ENCODE measurements around the gene OR4C46. TPM values are rescaled to one million over a fixed set of nuclear protein-coding genes. Genes with fewer than 3 reads are reported as not detected.
"Not testable (repeated sequence)": the region's sequence is repeated elsewhere in the genome, so short reads cannot be mapped to it uniquely, and the experiment has no call there.

OR4C46 gene
- not detected for polyA plus RNA-seq
- long read RNA-seq, donor 1: 0 reads
- long read RNA-seq, donor 2: 0 reads
- long read RNA-seq, donor 3: 0 reads
- long read RNA-seq, donor 4: 0 reads
- long read RNA-seq, donor 5: 0 reads
- long read RNA-seq, donor 6: 0 reads
- long read RNA-seq, donor 7: 0 reads
- long read RNA-seq, donor 8: 0 reads
- long read RNA-seq, donor 9: 0 reads
- long read RNA-seq, donor 10: 0 reads

DNA sequence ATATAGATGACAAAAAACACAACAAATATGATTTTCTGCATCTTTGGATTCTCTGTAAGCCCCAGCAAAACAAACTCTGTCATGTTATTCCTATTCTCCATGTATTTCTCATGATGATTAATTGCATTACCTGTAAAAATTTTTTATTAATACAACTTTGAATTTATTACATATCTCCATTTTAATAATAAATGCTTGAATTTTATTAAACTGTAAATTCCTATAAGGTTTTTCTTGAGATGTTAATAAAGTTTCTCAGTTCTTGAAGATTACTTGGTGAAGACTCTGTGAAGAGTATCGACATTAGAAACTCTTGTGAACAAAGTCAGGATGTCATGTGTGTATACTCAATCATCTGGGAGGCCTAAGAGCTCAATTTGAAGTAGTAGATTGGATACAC, at the start of gene OR4C46:
TSS of gene OR4C46 (minus strand) at position 101 of the 400 bp plus-strand sequence. CDS start at position 101, 0 bp downstream.
- Histone ChIP-seq H3K27ac (ENCODE audit: low read depth in 1 of 3, low read length in 2 of 3) (no peak within 1 kb of the TSS), H3K36me3 (ENCODE audit: control insufficient read depth in 3 of 3, insufficient read depth in 2 of 3, low read depth in 1 of 3, low read length in 3 of 3) (no peaks in the 10 kb centered on the region), H3K4me1 (ENCODE audit: control insufficient read depth in 3 of 3, insufficient read depth in 2 of 3, low read depth in 1 of 3, low read length in 2 of 3) (no peaks in the 10 kb centered on the region), H3K4me3 (ENCODE audit: low read depth in 1 of 3, low read length in 3 of 3) (no peak within 1 kb of the TSS), H3K27me3 (ENCODE audit: control insufficient read depth in 3 of 3, insufficient read depth in 3 of 3, low read length in 3 of 3) (no peaks in the 10 kb centered on the region), H3K9me3 (ENCODE audit: control insufficient read depth in 2 of 2, insufficient read depth in 1 of 2, low read depth in 1 of 2, low read length in 1 of 2) (peaks cover 2 to 13% of the 10 kb centered on the region in 2 donors)
- DNase-seq (no peak), FAIRE-seq (no peak)
- 19 to 60% (median 36%) methylated on average over 1 of the region's 1 CpG for WGBS, 3 donors

DNA sequence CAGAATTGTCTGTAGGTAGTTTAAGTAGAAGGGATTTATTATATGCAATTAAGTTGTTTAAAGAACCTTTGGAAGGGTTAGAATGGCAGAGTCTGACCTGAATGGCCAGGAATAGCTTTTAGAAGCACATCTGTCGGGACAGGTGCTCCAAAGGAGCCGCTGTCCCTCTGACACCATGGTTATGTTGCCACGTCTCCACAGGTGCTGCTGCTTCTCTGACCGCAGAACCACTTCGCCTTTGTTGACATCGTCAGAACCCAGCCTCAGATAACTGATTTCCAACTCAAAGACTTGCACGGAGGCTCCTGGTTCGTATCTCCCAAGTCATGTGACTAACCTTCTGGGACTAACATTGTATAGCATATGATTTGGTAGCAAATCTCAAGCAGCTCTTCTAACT, 41.8 kb upstream of the OR4C46 start:
- DNase-seq; H3K36me3 ChIP-seq (ENCODE audit: control insufficient read depth in 3 of 3, insufficient read depth in 2 of 3, low read depth in 1 of 3, low read length in 3 of 3); H3K27ac ChIP-seq (ENCODE audit: low read depth in 1 of 3, low read length in 2 of 3); H3K27me3 ChIP-seq (ENCODE audit: control insufficient read depth in 3 of 3, insufficient read depth in 3 of 3, low read length in 3 of 3); FAIRE-seq; H3K4me3 ChIP-seq (ENCODE audit: low read depth in 1 of 3, low read length in 3 of 3); H3K4me1 ChIP-seq (ENCODE audit: control insufficient read depth in 3 of 3, insufficient read depth in 2 of 3, low read depth in 1 of 3, low read length in 2 of 3): not testable (repeated sequence)
- peaks cover 2 to 15% of the 10 kb centered on the region in 2 donors for H3K9me3 ChIP-seq (ENCODE audit: control insufficient read depth in 2 of 2, insufficient read depth in 1 of 2, low read depth in 1 of 2, low read length in 1 of 2)
- 64 to 70% (median 66%) methylated on average over 8 of the region's 8 CpGs for WGBS, 3 donors

DNA sequence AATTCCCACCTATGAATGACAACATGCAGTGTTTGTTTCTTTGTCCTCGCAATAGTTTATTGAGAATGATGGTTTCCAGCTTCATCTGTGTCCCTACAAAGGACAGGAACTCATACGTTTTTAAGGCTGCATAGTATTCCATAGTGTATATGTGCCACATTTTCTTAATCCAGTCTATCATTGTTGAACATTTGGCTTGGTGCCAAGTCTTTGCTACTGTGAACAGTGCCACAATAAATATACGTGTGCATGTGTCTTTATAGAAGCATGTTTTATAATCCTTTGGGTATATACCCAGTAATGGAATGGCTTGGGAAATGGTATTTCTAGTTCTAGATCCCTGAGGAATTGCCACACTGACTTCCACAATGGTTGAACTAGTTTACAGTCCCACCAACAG, 42.4 kb downstream of the OR4C46 start:
- not testable (repeated sequence) for H3K27me3 ChIP-seq (ENCODE audit: control insufficient read depth in 3 of 3, insufficient read depth in 3 of 3, low read length in 3 of 3); H3K36me3 ChIP-seq (ENCODE audit: control insufficient read depth in 3 of 3, insufficient read depth in 2 of 3, low read depth in 1 of 3, low read length in 3 of 3); H3K27ac ChIP-seq (ENCODE audit: low read depth in 1 of 3, low read length in 2 of 3); DNase-seq; FAIRE-seq; H3K4me1 ChIP-seq (ENCODE audit: control insufficient read depth in 3 of 3, insufficient read depth in 2 of 3, low read depth in 1 of 3, low read length in 2 of 3); H3K4me3 ChIP-seq (ENCODE audit: low read depth in 1 of 3, low read length in 3 of 3)
- H3K9me3 ChIP-seq (ENCODE audit: control insufficient read depth in 2 of 2, insufficient read depth in 1 of 2, low read depth in 1 of 2, low read length in 1 of 2): peaks cover 3 to 18% of the 10 kb centered on the region in 2 donors
- WGBS, 3 donors: 59 to 68% (median 59%) methylated on average over 3 of the region's 3 CpGs

DNA sequence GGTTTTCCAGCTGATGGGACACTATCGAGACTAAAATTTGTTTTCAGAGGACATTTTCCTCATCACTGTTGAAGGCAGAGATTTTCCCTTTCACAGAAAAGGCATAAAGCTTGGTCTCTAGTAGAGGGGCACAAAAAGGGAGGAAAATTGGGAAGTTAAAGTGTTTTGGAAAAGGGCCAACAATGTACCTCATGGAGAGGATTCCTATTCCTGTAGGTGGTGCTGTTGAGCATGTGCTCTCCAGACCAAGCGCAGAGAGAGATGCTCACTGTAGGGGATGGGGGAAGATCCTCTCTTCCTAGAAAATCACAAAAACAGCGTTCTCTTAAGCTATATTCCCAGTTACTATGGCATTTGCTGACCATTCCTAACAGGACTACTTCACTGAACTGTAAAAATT, 44.9 kb downstream of the OR4C46 start:
- peaks cover 3 to 11% of the 10 kb centered on the region in 2 donors for H3K9me3 ChIP-seq (ENCODE audit: control insufficient read depth in 2 of 2, insufficient read depth in 1 of 2, low read depth in 1 of 2, low read length in 1 of 2)
- no peak overlapping the region for H3K4me3 ChIP-seq (ENCODE audit: low read depth in 1 of 3, low read length in 3 of 3)
- FAIRE-seq: no peak
- H3K36me3 ChIP-seq (ENCODE audit: control insufficient read depth in 3 of 3, insufficient read depth in 2 of 3, low read depth in 1 of 3, low read length in 3 of 3): no peaks in the 10 kb centered on the region
- no peak overlapping the region for H3K27ac ChIP-seq (ENCODE audit: low read depth in 1 of 3, low read length in 2 of 3)
- H3K27me3 ChIP-seq (ENCODE audit: control insufficient read depth in 3 of 3, insufficient read depth in 3 of 3, low read length in 3 of 3): no peaks in the 10 kb centered on the region
- DNase-seq: no peak
- 54 to 68% (median 64%) methylated on average over 3 of the region's 3 CpGs for WGBS, 3 donors
- H3K4me1 ChIP-seq (ENCODE audit: control insufficient read depth in 3 of 3, insufficient read depth in 2 of 3, low read depth in 1 of 3, low read length in 2 of 3): no peaks in the 10 kb centered on the region

DNA sequence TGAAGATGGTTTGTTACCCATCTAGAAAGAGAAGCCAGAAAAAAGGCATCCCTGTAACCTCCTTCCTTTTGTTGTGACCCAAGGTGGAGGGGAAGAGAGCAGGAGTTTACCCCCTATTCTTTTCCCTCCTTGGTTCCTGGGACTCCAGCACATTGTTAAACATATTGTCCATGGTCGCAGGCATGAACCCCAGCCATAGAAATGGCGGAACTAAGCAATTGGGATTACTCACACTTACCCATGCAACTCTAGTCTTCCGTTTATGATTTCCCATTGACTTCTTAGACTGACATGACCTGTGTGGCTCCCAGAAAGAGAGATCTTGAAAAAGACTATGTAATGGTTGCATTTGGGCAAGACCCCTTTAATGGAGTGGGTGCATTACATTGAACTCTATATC, 45.4 kb downstream of the OR4C46 start:
- WGBS, 3 donors: 64 to 72% (median 70%) methylated on average over 3 of the region's 3 CpGs
- no peaks in the 10 kb centered on the region for H3K27me3 ChIP-seq (ENCODE audit: control insufficient read depth in 3 of 3, insufficient read depth in 3 of 3, low read length in 3 of 3)
- peaks cover 3 to 11% of the 10 kb centered on the region in 2 donors for H3K9me3 ChIP-seq (ENCODE audit: control insufficient read depth in 2 of 2, insufficient read depth in 1 of 2, low read depth in 1 of 2, low read length in 1 of 2)
- no peaks in the 10 kb centered on the region for H3K4me1 ChIP-seq (ENCODE audit: control insufficient read depth in 3 of 3, insufficient read depth in 2 of 3, low read depth in 1 of 3, low read length in 2 of 3)
- DNase-seq (no peak), FAIRE-seq (no peak)
- H3K36me3 ChIP-seq (ENCODE audit: control insufficient read depth in 3 of 3, insufficient read depth in 2 of 3, low read depth in 1 of 3, low read length in 3 of 3): no peaks in the 10 kb centered on the region
- no peak overlapping the region for H3K4me3 ChIP-seq (ENCODE audit: low read depth in 1 of 3, low read length in 3 of 3)
- H3K27ac ChIP-seq (ENCODE audit: low read depth in 1 of 3, low read length in 2 of 3): no peak overlapping the region

Other genes starting within 250 kb of the OR4C46 start
- gene OR4A5, start 102.8 kb upstream of the OR4C46 start, polyA plus RNA-seq: not detected

Data from small intestine (tissue), 16 donors.